ENCODE data around the gene GTPBP6. TPM values are rescaled to one million over a fixed set of nuclear protein-coding genes. Genes with fewer than 3 reads are reported as not detected.

The GTPBP6 gene
- total RNA-seq, 6 experiments from 2014 or later = 20.9 to 32.8 (median 23.2) TPM

DNA sequence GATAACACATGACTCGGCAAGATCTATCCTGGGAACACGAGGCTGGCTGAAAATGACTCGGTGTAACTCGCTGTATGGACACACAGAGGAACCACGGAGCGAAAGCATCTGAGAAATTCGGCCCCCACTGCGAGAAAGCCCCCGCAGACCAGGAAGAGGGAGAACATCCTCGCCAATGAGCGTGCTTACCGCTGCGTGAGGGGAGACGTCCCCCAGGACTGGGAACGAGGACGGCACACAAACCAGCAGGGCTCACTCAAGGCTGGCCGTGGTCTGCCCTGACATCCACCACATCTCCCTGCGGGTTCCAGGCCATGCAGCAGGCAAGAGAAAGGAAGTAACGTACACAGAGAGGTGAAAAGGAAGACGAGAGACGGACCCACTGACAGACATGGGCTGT, 17.6 kb upstream of the GTPBP6 start:
- intact Hi-C loops (cut with DNase I) = no loop called here
- no peak for TF ChIP-seq POLR2A (IDR thresholded peaks at IDR 0.05)
- TF ChIP-seq, protein P1, sequence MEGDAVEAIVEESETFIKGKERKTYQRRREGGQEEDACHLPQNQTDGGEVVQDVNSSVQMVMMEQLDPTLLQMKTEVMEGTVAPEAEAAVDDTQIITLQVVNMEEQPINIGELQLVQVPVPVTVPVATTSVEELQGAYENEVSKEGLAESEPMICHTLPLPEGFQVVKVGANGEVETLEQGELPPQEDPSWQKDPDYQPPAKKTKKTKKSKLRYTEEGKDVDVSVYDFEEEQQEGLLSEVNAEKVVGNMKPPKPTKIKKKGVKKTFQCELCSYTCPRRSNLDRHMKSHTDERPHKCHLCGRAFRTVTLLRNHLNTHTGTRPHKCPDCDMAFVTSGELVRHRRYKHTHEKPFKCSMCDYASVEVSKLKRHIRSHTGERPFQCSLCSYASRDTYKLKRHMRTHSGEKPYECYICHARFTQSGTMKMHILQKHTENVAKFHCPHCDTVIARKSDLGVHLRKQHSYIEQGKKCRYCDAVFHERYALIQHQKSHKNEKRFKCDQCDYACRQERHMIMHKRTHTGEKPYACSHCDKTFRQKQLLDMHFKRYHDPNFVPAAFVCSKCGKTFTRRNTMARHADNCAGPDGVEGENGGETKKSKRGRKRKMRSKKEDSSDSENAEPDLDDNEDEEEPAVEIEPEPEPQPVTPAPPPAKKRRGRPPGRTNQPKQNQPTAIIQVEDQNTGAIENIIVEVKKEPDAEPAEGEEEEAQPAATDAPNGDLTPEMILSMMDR (IDR thresholded peaks at IDR 0.05) = no peak
- peak in 1 of 3 donors; percentile 21 for DNase-seq
- no peak overlapping the region for H3K4me3 ChIP-seq
- H3K4me1 ChIP-seq = peaks cover 0 to 2% (median 0%) of the 10 kb centered on the region in 4 donors
- no peaks in the 10 kb centered on the region for H3K36me3 ChIP-seq
- no peak overlapping the region for H3K27ac ChIP-seq
- H3K9me3 ChIP-seq = no peaks in the 10 kb centered on the region
- no peaks in the 10 kb centered on the region for H3K27me3 ChIP-seq
- 93% methylated on average over 14 of the region's 21 CpGs for WGBS (ENCODE audit: insufficient coverage, low coverage, low lambda C conversion rate, missing lambda C conversion rate)
- ATAC-seq = no peak

DNA sequence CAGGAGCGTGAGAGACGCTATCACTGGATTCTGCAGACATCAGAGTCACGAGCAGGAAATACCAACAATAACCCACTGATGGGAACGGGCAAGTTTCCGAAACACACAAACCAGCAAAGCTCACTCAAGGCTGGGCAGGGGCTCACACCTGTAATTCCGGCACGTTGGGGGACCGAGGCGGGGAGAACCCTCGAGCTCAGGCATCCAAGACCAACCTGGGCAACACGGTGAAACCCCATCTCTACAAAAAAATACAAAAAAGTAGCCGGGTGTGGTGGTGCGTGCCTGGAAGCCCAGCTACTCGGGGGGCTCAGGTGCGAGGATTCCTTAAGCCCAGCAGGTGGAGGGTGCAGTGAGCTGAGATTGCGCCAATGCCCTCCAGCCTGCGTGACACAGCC, 17.2 kb upstream of the GTPBP6 start:
- Histone ChIP-seq H3K27ac (no peak overlapping the region), H3K27me3 (no peaks in the 10 kb centered on the region), H3K4me1 (peaks cover 0 to 4% (median 0%) of the 10 kb centered on the region in 4 donors), H3K4me3 (no peak overlapping the region), H3K9me3 (no peaks in the 10 kb centered on the region), H3K36me3 (no peaks in the 10 kb centered on the region)
- ATAC-seq (no peak), DNase-seq (peak in 1 of 3 donors; percentile 36)
- WGBS (ENCODE audit: insufficient coverage, low coverage, low lambda C conversion rate, missing lambda C conversion rate) = 100% methylated on average over 7 of the region's 17 CpGs
- intact Hi-C loops (cut with DNase I) = no loop called here
- TF ChIP-seq, protein P1 (IDR thresholded peaks at IDR 0.05) = no peak
- TF ChIP-seq POLR2A (IDR thresholded peaks at IDR 0.05) = no peak

DNA sequence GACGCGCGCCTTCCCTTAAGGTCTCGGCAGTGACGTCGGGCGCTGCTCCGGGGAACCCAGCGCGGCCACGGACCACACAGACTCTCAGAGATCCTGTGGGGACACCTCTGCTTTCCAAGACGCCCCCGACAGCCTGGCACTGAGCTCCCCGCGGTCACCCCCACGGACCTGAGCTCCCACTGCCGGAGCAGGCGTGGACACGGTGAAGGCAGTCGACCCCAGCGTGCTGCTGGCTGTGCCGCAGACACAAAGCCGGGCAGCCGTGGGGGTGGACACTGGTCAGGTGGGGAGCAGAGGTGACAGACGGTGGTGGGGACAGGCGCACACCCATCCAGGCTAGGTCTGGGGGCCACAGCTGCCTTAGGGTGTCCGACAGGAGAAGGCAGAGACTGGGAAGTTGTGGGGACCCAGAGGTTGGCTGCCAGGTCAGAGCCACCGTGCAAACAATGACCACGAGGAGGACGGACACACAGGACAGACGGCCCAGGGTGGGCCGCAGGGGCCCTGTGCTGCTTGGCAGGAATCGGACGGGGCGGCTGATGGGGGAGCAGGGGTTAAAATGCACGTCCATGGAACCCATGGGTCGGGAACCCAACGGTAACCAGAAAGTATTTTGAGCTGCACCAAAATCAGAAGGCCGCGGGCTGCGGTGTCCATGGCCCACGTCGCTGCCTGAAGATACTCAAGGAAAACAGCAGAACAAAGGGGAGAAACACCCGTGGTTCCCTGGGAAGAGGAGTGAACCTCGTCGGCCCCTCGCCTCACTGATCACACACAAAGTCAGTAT, 16.6 kb upstream of the GTPBP6 start:
- no peak overlapping the region for H3K4me3 ChIP-seq
- no peaks in the 10 kb centered on the region for H3K36me3 ChIP-seq
- intact Hi-C loops (cut with DNase I) = no loop called here
- no peaks in the 10 kb centered on the region for H3K9me3 ChIP-seq
- no peaks in the 10 kb centered on the region for H3K27me3 ChIP-seq
- TF ChIP-seq POLR2A (IDR thresholded peaks at IDR 0.05) = no peak
- TF ChIP-seq, protein P1 (IDR thresholded peaks at IDR 0.05) = no peak
- H3K27ac ChIP-seq = no peak overlapping the region
- H3K4me1 ChIP-seq = peaks cover 0 to 4% (median 0%) of the 10 kb centered on the region in 4 donors
- DNase-seq = peak in 2 of 3 donors; percentile 13 to 49
- WGBS (ENCODE audit: insufficient coverage, low coverage, low lambda C conversion rate, missing lambda C conversion rate) = 86% methylated on average over 6 of the region's 47 CpGs
- ATAC-seq = no peak

DNA sequence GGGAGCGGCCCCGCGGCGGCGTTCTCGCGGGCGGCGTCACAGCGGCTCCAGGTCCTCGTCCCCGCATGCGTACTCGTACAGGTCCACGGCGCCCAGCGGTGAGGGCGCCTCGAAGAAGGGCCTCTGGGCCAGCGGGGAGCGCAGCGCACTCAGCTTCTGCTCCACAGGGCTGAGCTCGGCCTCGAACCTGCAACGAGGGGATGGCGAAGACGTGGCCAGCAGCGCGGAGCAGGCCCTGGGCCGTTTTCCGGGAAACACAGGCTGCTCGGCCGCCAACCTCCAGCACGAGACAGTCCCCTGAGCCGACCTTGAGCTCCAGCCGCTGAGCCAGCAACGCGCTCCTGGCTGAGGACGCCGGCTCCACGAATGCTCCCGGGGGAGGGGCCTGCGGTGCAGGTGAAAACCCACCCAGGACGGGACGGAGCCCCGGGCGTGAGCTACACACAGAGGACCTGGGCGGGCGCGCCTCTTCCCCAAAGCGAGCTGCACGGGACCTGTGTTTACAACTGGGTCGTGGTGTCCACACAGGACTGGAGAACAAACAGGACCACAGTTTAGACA, 15.8 kb upstream of the GTPBP6 start:
- Histone ChIP-seq H3K27me3 (no peaks in the 10 kb centered on the region), H3K27ac (no peak overlapping the region), H3K4me3 (no peak overlapping the region), H3K4me1 (peaks cover 0 to 4% (median 0%) of the 10 kb centered on the region in 4 donors), H3K9me3 (no peaks in the 10 kb centered on the region), H3K36me3 (no peaks in the 10 kb centered on the region)
- ATAC-seq (no peak), DNase-seq (peak in 2 of 3 donors; percentile 18 to 43)
- TF ChIP-seq, protein P1 (IDR thresholded peaks at IDR 0.05) = no peak
- no peak for TF ChIP-seq POLR2A (IDR thresholded peaks at IDR 0.05)
- intact Hi-C loops (cut with DNase I) = no loop called here
- 97% methylated on average over 7 of the region's 53 CpGs for WGBS (ENCODE audit: insufficient coverage, low coverage, low lambda C conversion rate, missing lambda C conversion rate)

All from right lobe of liver (tissue), 6 donors.